Activated B cell treated with CpG ODN at 0.5 μM for 24 hours (primary cell): ENCODE measurements around the gene TMEM52B. TPM values are rescaled to one million over a fixed set of nuclear protein-coding genes. Genes with fewer than 3 reads are reported as not detected.
"Not testable (repeated sequence)": the region's sequence is repeated elsewhere in the genome, so short reads cannot be mapped to it uniquely, and the experiment has no call there.

Source experiments
- ATAC-seq: fragments of 200-7000 bp; cut with Tn5 transposase; one replicate; pipeline ENCODE4 v1.10.0; 2021; ENCODE audit warnings: low read depth, mild to moderate bottlenecking, moderate library complexity
- CTCF ChIA-PET: fragments of 350-600 bp; sonication (Branson Sonifier 250); formaldehyde crosslinking; loops from one replicate; lab custom pipeline; 2021; ENCODE audit warnings: antibody characterized with exemption; lab: Charles Lee
- POLR2A ChIA-PET: fragments of 350-600 bp; sonication (Branson Sonifier 250); formaldehyde crosslinking; loops from one replicate; lab custom pipeline; 2021; ENCODE audit warnings: antibody characterized with exemption; lab: Charles Lee
- DNase-seq: peaks from one replicate; pipeline ENCODE4 v3.0.0; 2022
- H3K27ac Mint-ChIP-seq: one replicate; pipeline ENCODE4 v1.8.0; 2020; ENCODE audit warnings: mixed read lengths
- H3K27me3 Mint-ChIP-seq: one replicate; pipeline ENCODE4 v1.8.0; 2021; ENCODE audit warnings: mixed read lengths
- H3K36me3 Mint-ChIP-seq: one replicate; pipeline ENCODE4 v1.8.0; 2021; ENCODE audit warnings: low read depth, mixed read lengths
- H3K4me1 Mint-ChIP-seq: one replicate; pipeline ENCODE4 v1.8.0; 2021; ENCODE audit warnings: mixed read lengths
- H3K4me3 Mint-ChIP-seq: one replicate; pipeline ENCODE4 v1.8.0; 2020; ENCODE audit warnings: mild to moderate bottlenecking, mixed read lengths
- H3K9me3 Mint-ChIP-seq: one replicate; pipeline ENCODE4 v1.8.0; 2020; ENCODE audit warnings: mixed read lengths
- intact Hi-C: fragments of 100-400 bp; cut with micrococcal nuclease; formaldehyde crosslinking; loops from one replicate; pipeline ENCODE4 v1.15.1; 2024
- total RNA-seq: library from RNA; stranded (reverse); gene quantifications from 2 replicates; pipeline ENCODE4 v1.2.3, GENCODE V29; 2022
- TF ChIP-seq, protein P1 (sequence below): fragments of 200-600 bp; IDR thresholded peaks from one replicate; pipeline ENCODE4 v1.8.0; 2022; ENCODE audit warnings: antibody characterized with exemption, mild to moderate bottlenecking

TMEM52B gene
- total RNA-seq, 1 donor from 2014 or later, result not detected

DNA sequence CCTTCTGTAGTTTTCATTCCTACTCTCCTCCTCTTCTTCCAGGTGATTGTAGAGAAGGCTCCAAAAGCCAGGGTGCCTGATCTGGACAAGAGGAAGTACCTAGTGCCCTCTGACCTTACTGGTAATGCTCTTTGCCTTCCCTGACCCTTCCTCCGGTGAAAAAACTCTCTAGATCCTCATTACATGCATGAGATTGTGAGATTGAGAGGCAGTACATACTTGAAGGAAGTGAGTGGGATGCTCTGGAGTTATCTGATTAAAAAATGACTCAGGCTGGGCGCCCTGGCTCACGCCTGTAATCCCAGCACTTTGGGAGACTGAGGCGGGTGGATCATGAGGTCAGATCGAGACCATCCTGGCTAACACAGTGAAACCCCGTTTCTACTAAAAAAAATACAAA lies 39.2 kb downstream of the TMEM52B start:
- peaks cover 9% of the 10 kb centered on the region for H3K4me1 Mint-ChIP-seq
- ATAC-seq (no peak), DNase-seq (no peak)
- no peaks in the 10 kb centered on the region for H3K9me3 Mint-ChIP-seq
- ChIA-PET CTCF (no interaction called here), POLR2A (no interaction called here)
- H3K27ac Mint-ChIP-seq, result no peak overlapping the region
- H3K27me3 Mint-ChIP-seq, result peaks cover 15% of the 10 kb centered on the region
- peaks cover 2% of the 10 kb centered on the region for H3K36me3 Mint-ChIP-seq
- TF ChIP-seq, protein P1, sequence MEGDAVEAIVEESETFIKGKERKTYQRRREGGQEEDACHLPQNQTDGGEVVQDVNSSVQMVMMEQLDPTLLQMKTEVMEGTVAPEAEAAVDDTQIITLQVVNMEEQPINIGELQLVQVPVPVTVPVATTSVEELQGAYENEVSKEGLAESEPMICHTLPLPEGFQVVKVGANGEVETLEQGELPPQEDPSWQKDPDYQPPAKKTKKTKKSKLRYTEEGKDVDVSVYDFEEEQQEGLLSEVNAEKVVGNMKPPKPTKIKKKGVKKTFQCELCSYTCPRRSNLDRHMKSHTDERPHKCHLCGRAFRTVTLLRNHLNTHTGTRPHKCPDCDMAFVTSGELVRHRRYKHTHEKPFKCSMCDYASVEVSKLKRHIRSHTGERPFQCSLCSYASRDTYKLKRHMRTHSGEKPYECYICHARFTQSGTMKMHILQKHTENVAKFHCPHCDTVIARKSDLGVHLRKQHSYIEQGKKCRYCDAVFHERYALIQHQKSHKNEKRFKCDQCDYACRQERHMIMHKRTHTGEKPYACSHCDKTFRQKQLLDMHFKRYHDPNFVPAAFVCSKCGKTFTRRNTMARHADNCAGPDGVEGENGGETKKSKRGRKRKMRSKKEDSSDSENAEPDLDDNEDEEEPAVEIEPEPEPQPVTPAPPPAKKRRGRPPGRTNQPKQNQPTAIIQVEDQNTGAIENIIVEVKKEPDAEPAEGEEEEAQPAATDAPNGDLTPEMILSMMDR, result no peak
- no peak overlapping the region for H3K4me3 Mint-ChIP-seq
- intact Hi-C loops, result loop anchor here (10.0 kb wide), 1 partner anchor 957 kb away; the partner anchor contains the start of gene SMIM10L1

DNA sequence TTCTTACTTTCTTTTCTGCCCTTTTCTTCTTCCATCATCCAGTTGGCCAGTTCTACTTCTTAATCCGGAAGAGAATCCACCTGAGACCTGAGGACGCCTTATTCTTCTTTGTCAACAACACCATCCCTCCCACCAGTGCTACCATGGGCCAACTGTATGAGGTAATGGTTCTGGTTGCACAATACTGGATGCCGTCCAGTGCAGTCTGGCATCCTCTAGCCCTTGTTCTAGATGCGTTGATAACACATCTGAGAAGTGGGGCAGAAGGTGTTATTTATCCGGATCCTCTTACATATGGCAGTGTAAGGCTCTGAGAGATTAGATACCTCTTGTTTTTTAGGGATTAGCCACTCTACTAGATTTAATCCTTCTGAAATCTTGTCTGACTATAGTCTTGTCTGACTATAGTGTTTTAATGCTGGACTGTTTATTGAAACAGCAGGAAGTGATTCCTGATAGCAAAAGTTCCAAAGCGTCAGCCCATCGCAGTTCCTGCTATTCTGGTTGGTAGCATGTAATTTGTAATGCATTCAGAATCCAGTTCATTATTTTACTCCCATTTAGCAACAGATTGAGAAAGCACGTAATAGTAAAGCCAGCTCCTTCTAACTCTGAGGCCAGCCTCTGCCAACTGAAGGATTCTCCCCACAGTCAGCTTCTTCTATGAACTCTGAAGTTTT lies 41.7 kb downstream of the TMEM52B start:
- H3K4me3 Mint-ChIP-seq, result no peak overlapping the region
- intact Hi-C loops, result no loop called here
- H3K27me3 Mint-ChIP-seq, result peaks cover under 1% of the 10 kb centered on the region
- DNase-seq (no peak), ATAC-seq (no peak)
- no peaks in the 10 kb centered on the region for H3K9me3 Mint-ChIP-seq
- no peak overlapping the region for H3K27ac Mint-ChIP-seq
- ChIA-PET CTCF (no interaction called here), POLR2A (no interaction called here)
- TF ChIP-seq, protein P1, result no peak
- no peaks in the 10 kb centered on the region for H3K4me1 Mint-ChIP-seq
- H3K36me3 Mint-ChIP-seq, result peaks cover 2% of the 10 kb centered on the region

DNA sequence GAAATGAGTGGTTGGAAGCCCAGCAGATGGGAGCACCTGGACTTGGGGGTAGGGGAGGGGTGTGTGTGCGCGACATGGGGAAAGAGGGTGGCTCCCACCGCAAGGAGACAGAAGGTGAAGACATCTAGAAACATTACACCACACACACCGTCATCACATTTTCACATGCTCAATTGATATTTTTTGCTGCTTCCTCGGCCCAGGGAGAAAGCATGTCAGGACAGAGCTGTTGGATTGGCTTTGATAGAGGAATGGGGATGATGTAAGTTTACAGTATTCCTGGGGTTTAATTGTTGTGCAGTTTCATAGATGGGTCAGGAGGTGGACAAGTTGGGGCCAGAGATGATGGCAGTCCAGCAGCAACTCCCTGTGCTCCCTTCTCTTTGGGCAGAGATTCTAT lies 43.0 kb downstream of the TMEM52B start:
- Mint-ChIP-seq H3K27me3 (no peaks in the 10 kb centered on the region), H3K4me3 (no peak overlapping the region), H3K27ac (no peak overlapping the region), H3K9me3 (no peaks in the 10 kb centered on the region), H3K4me1 (no peaks in the 10 kb centered on the region), H3K36me3 (peaks cover 2% of the 10 kb centered on the region)
- TF ChIP-seq, protein P1, result no peak
- ChIA-PET POLR2A (no interaction called here), CTCF (no interaction called here)
- intact Hi-C loops, result no loop called here
- no peak for ATAC-seq
- no peak for DNase-seq

DNA sequence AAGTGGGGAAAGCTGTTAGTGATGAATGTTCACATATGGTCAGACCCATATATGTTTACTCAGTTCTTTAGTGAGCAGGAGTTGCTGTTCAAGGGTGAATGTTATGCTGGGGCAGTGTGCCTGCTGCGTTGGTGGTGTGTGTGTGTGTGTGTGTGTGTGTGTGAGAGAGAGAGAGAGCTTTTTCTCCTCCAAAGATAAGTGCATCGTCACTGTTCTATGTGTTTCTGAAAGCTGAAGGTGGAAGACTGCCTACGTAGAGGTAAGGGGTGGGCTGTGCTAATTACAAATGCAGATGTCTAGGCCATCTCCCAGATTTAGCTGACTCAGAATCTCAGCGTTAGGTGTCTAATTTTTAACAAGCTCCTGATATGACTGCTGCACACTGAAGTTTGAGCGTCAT lies 44.4 kb downstream of the TMEM52B start:
- ChIA-PET CTCF (no interaction called here), POLR2A (no interaction called here)
- Mint-ChIP-seq H3K36me3 (peaks cover 2% of the 10 kb centered on the region), H3K4me1 (peaks cover 6% of the 10 kb centered on the region), H3K9me3 (no peaks in the 10 kb centered on the region), H3K27ac (no peak overlapping the region), H3K27me3 (no peaks in the 10 kb centered on the region), H3K4me3 (no peak overlapping the region)
- ATAC-seq, result no peak
- DNase-seq, result no peak
- intact Hi-C loops, result no loop called here
- TF ChIP-seq, protein P1, result no peak

DNA sequence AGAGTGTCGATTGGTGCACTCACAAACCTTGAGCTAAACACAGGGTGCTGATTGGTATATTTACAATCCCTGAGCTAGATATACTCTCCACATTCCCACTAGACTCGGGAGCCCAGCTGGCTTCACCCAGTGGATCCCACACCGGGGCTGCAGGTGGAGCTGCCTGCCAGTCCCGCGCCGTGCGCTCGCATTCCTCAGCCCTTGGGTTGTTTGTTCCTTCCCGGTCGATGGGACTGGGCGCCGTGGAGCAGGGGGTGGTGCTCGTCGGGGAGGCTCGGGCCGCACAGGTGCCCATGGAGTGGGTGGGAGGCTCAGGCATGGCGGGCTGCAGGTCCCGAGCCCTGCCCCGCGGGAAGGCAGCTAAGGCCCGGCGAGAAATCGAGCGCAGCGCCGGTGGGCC lies 46.6 kb downstream of the TMEM52B start:
- DNase-seq, intact Hi-C loops, CTCF ChIA-PET, H3K36me3 Mint-ChIP-seq, POLR2A ChIA-PET, H3K4me1 Mint-ChIP-seq, ATAC-seq, H3K27me3 Mint-ChIP-seq, H3K9me3 Mint-ChIP-seq, H3K27ac Mint-ChIP-seq, H3K4me3 Mint-ChIP-seq: not testable (repeated sequence)
